Subcutaneous adipose tissue (tissue), 4 donors: ENCODE data around the gene TNP2. TPM values are rescaled to one million over a fixed set of nuclear protein-coding genes. Genes with fewer than 3 reads are reported as not detected.

Experiments
- CTCF ChIP-seq: fragments of 450-650 bp; IDR thresholded peaks from one replicate; pipeline ENCODE4 v1.5.1; 2016; ENCODE audit warnings: low read depth, mild to moderate bottlenecking, control low read depth, antibody characterized with exemption, moderate library complexity
- total RNA-seq, 4 donors: library from RNA; depleted of rRNA; stranded (reverse); fragments of >200 nt; gene quantifications; one replicate each; pipeline ENCODE4 v1.1.0, GENCODE V29; 2016

The TNP2 gene
- total RNA-seq, 4 donors from 2014 or later, result not detected

GRCh38 chr16:11299865-11300559 lies 30.9 kb upstream of the TNP2 start:
- no peak for TF ChIP-seq CTCF

- TF ChIP-seq CTCF, result no peak
Observed at GRCh38 chr16:11298143-11298900, 29.2 kb upstream of the TNP2 start.

- no peak for TF ChIP-seq CTCF
Observed at GRCh38 chr16:11297492-11298142, 28.5 kb upstream of the TNP2 start.

GRCh38 chr16:11296706-11297491 lies 27.8 kb upstream of the TNP2 start:
- no peak for TF ChIP-seq CTCF

GRCh38 chr16:11296351-11296705 lies 27.2 kb upstream of the TNP2 start:
- TF ChIP-seq CTCF, result no peak

- TF ChIP-seq CTCF, result no peak
Observed at GRCh38 chr16:11295672-11296071, 26.5 kb upstream of the TNP2 start.
